GM12878 (cell line): Measurements from ENCODE around the gene PLRG1.

ENCODE experiments used
- MLLT1 ChIP-seq: fragments of 450-650 bp; IDR thresholded peaks from 2 replicates; pipeline ENCODE4 v1.6.1; 2016; ENCODE audit warnings: mild to moderate bottlenecking
- NR2C1 ChIP-seq: fragments of 450-650 bp; IDR thresholded peaks from 2 replicates; pipeline ENCODE4 v1.6.1; 2017; ENCODE audit warnings: antibody characterized with exemption, mild to moderate bottlenecking, moderate library complexity
- RUNX3 ChIP-seq: IDR thresholded peaks from 2 replicates; pipeline ENCODE4 v1.6.1; 2012; ENCODE audit warnings: low read length, inconsistent platforms
- SUZ12 ChIP-seq: fragments of 200-600 bp; sonication (generic); IDR thresholded peaks from one replicate; pipeline ENCODE4 v1.6.1; 2018; ENCODE audit warnings: antibody characterized with exemption, mild to moderate bottlenecking; ENCODE audit not compliant: unreplicated experiment
- TARDBP ChIP-seq: IDR thresholded peaks from 2 replicates; pipeline ENCODE4 v1.6.1; 2016; ENCODE audit warnings: borderline replicate concordance
- TF ChIP-seq, protein P1 (sequence below), 3 experiments: IDR thresholded peaks in 2 of 3; conservative IDR thresholded peaks in 1 of 3; 2 replicates each; pipeline ENCODE4 v1.5.1; 2011; ENCODE audit warnings: low read depth in 3 of 3, low read length in 3 of 3, mild to moderate bottlenecking in 3 of 3, control low read depth in 2 of 3, moderate library complexity in 2 of 3, inconsistent platforms in 1 of 3, mixed read lengths in 1 of 3; ENCODE audit not compliant: control insufficient read depth in 2 of 3, insufficient read depth in 1 of 3; ENCODE audit errors: extremely low read depth in 1 of 3

DNA sequence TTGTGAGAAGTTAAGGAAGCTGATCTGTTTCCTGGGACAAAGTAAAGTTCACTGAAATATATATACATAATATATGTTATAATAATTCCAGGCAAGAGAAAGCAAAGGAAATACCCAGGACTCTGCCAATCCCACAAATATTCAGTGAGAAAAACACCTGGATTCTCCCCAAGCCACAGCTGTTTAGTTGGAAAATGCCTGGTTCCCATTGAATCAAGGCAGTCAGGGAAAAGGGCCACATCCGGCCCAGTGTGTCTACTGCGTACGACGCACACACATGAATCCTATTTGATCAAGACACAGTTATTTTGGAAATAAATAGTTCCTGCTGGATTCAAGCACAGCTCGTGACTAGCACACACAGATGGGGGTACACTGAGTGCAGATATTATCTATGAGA, 52.3 kb downstream of the PLRG1 start:
- TF ChIP-seq, protein P1, sequence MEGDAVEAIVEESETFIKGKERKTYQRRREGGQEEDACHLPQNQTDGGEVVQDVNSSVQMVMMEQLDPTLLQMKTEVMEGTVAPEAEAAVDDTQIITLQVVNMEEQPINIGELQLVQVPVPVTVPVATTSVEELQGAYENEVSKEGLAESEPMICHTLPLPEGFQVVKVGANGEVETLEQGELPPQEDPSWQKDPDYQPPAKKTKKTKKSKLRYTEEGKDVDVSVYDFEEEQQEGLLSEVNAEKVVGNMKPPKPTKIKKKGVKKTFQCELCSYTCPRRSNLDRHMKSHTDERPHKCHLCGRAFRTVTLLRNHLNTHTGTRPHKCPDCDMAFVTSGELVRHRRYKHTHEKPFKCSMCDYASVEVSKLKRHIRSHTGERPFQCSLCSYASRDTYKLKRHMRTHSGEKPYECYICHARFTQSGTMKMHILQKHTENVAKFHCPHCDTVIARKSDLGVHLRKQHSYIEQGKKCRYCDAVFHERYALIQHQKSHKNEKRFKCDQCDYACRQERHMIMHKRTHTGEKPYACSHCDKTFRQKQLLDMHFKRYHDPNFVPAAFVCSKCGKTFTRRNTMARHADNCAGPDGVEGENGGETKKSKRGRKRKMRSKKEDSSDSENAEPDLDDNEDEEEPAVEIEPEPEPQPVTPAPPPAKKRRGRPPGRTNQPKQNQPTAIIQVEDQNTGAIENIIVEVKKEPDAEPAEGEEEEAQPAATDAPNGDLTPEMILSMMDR (IDR thresholded peaks at IDR 0.05 in 2 of 3, conservative IDR thresholded peaks at IDR 0.05 in 1 of 3; ENCODE audit: control insufficient read depth in 2 of 3, extremely low read depth in 1 of 3, insufficient read depth in 1 of 3, low read depth in 3 of 3, low read length in 3 of 3): no peak
- TF ChIP-seq MLLT1: no peak
- TF ChIP-seq RUNX3: no peak
- no peak for TF ChIP-seq SUZ12
- TF ChIP-seq TARDBP: no peak
- TF ChIP-seq NR2C1: no peak
